ENCODE data around the gene GAS7. TPM values are rescaled to one million over a fixed set of nuclear protein-coding genes. Genes with fewer than 3 reads are reported as not detected.

The GAS7 gene
- total and polyA plus RNA-seq, 2 of the 13 experiments (the other 11 are each of a cell fraction or from before 2014, with no cell fraction given), result 1.0 to 5.2 TPM

- TF ChIP-seq MIER2 (CRISPR knock-in tag; IDR thresholded peaks at IDR 0.05) (no peak), NFIB (CRISPR knock-in tag; IDR thresholded peaks at IDR 0.05; ENCODE audit: borderline replicate concordance) (no peak), FOXK1 (CRISPR knock-in tag; IDR thresholded peaks at IDR 0.05; ENCODE audit: borderline replicate concordance, low read depth) (no peak), ZBTB20 (CRISPR knock-in tag; IDR thresholded peaks at IDR 0.05; ENCODE audit: borderline replicate concordance, low read depth) (no peak), TARDBP (CRISPR knock-in tag; IDR thresholded peaks at IDR 0.05) (no peak), WIZ (CRISPR knock-in tag; IDR thresholded peaks at IDR 0.05) (no peak)
These were observed 86.4 kb downstream of the GAS7 start (continued) for GRCh38 chr17:10111907-10112452.

- in situ Hi-C loops (cut with HindIII; ENCODE audit: extremely low pct_ligation_motif_present, low pct_unique_long_range_greater_than_20kb), result loop anchor here (25.0 kb wide), 1 partner anchor 103 kb away; no protein-coding TSS in a partner anchor
- ATAC-seq (no peak), FAIRE-seq (no peak), DNase-seq (ENCODE audit: low spot score) (no peak)
- no peaks in the 10 kb centered on the region for H3K36me3 ChIP-seq (replicated peaks in 1 of 2; ENCODE audit: control insufficient read depth in 1 of 2, insufficient read depth in 2 of 2, low read length in 2 of 2)
- no peaks in the 10 kb centered on the region for H3K9me3 ChIP-seq (ENCODE audit: low read length)
- ChIA-PET POLR2A (no interaction called here), CTCF (ENCODE audit: low intra/inter-chr PET ratio, low total read pairs) (no interaction called here)
- BruUV-seq (replicated peaks), result no TSS peak
- no peak overlapping the region for H3K4me2 ChIP-seq (ENCODE audit: low read depth, low read length)
- 18% methylated on average over 4 of the region's 4 CpGs for WGBS (ENCODE audit: low lambda C conversion rate)
- no peak for TF ChIP-seq ZNF3 (CRISPR knock-in tag; IDR thresholded peaks at IDR 0.05)
- TF ChIP-seq ZNF737 (CRISPR knock-in tag; IDR thresholded peaks at IDR 0.05; ENCODE audit: borderline replicate concordance), result no peak
- TF ChIP-seq ZNF414 (CRISPR knock-in tag; IDR thresholded peaks at IDR 0.05), result no peak
- no peak for TF ChIP-seq ZNF431 (CRISPR knock-in tag; IDR thresholded peaks at IDR 0.05; ENCODE audit: borderline replicate concordance, low read depth)
- TF ChIP-seq ZBTB10 (CRISPR knock-in tag; IDR thresholded peaks at IDR 0.05; ENCODE audit: borderline replicate concordance), result no peak
- no peak for TF ChIP-seq PPARG (CRISPR knock-in tag; conservative IDR thresholded peaks at IDR 0.05)
- TF ChIP-seq HCFC1 (IDR thresholded peaks at IDR 0.05; ENCODE audit: low read depth, low read length), result no peak
- no peak for TF ChIP-seq SRY (CRISPR knock-in tag; IDR thresholded peaks at IDR 0.05)
- TF ChIP-seq MEIS1 (CRISPR knock-in tag; IDR thresholded peaks at IDR 0.05; ENCODE audit: borderline replicate concordance), result no peak
- intact Hi-C loops (cut with micrococcal nuclease; ENCODE audit: unreplicated experiment), result loop anchor here (2.0 kb wide), 1 partner anchor 42 kb away; no protein-coding TSS in a partner anchor
- H3K27me3 ChIP-seq (ENCODE audit: control insufficient read depth in 1 of 2, insufficient read depth in 2 of 2, low read length in 2 of 2), result peaks cover 0 to 13% of the 10 kb centered on the region in 2 experiments; a peak in 3 of 5 replicates
- H3K27ac ChIP-seq (ENCODE audit: extremely low read length, insufficient read depth, low read length), result no peak overlapping the region
- H3K79me2 ChIP-seq (ENCODE audit: insufficient read depth, low read length), result no peaks in the 10 kb centered on the region
- H2AFZ ChIP-seq (ENCODE audit: low read length), result no peak overlapping the region
- no peaks in the 10 kb centered on the region for H4K20me1 ChIP-seq (ENCODE audit: insufficient read depth, low read length)
- H3K9ac ChIP-seq (ENCODE audit: insufficient read depth, low read depth, low read length), result no peak overlapping the region
- H3K4me3 ChIP-seq (replicated peaks in 1 of 3; ENCODE audit: insufficient read depth in 1 of 3, low read depth in 2 of 3, low read length in 3 of 3), result no peak overlapping the region
- H3K4me1 ChIP-seq (ENCODE audit: insufficient read depth, low read length), result no peaks in the 10 kb centered on the region
These were observed 89.3 kb downstream of the GAS7 start for GRCh38 chr17:10109146-10109545.
